H9 (cell line): ENCODE data around the gene TCERG1L. TPM values are rescaled to one million over a fixed set of nuclear protein-coding genes. Genes with fewer than 3 reads are reported as not detected.

Experiments used
- DNase-seq: peaks from one replicate; pipeline ENCODE4 v3.0.0-alpha.2; 2017
- H2AFZ ChIP-seq: one replicate; pipeline ENCODE4 v1.6.1; 2013; ENCODE audit warnings: mild to moderate bottlenecking, low read length, control low read depth, moderate library complexity
- H2AK5ac ChIP-seq: 2 replicates; pipeline ENCODE4 v1.6.1; 2013; ENCODE audit warnings: low read length, control low read depth, mixed read lengths; ENCODE audit not compliant: insufficient read length
- H2BK120ac ChIP-seq: one replicate; pipeline ENCODE4 v1.6.1; 2013; ENCODE audit warnings: low read depth, mild to moderate bottlenecking, low read length, control low read depth, inconsistent platforms; ENCODE audit not compliant: poor library complexity, severe bottlenecking
- H2BK12ac ChIP-seq: 2 replicates; pipeline ENCODE4 v1.6.1; 2013; ENCODE audit warnings: low read length, control low read depth, mixed read lengths, low read depth; ENCODE audit not compliant: insufficient read length
- H2BK15ac ChIP-seq: 2 replicates; pipeline ENCODE4 v1.6.1; 2013; ENCODE audit warnings: low read depth, low read length, control low read depth
- H2BK20ac ChIP-seq: one replicate; pipeline ENCODE4 v1.6.1; 2013; ENCODE audit warnings: low read depth, mild to moderate bottlenecking, low read length, control low read depth, inconsistent platforms; ENCODE audit not compliant: poor library complexity, severe bottlenecking
- H2BK5ac ChIP-seq: 2 replicates; pipeline ENCODE4 v1.6.1; 2013; ENCODE audit warnings: low read length, control low read depth, mixed read lengths; ENCODE audit not compliant: insufficient read length
- H3K14ac ChIP-seq: 2 replicates; pipeline ENCODE4 v1.6.1; 2013; ENCODE audit warnings: low read length, control low read depth; ENCODE audit not compliant: insufficient read depth
- H3K18ac ChIP-seq: 2 replicates; pipeline ENCODE4 v1.6.1; 2013; ENCODE audit warnings: low read depth, mild to moderate bottlenecking, mixed read lengths, low read length, control low read depth; ENCODE audit not compliant: insufficient read length
- H3K23ac ChIP-seq: 2 replicates; pipeline ENCODE4 v1.6.1; 2013; ENCODE audit warnings: low read length, control low read depth, mixed read lengths, low read depth; ENCODE audit not compliant: insufficient read length
- H3K23me2 ChIP-seq: 2 replicates; pipeline ENCODE4 v1.6.1; 2013; ENCODE audit warnings: low read depth, mild to moderate bottlenecking, mixed read lengths, low read length, control low read depth; ENCODE audit not compliant: insufficient read length, poor library complexity, severe bottlenecking
- H3K27ac ChIP-seq: 2 replicates; pipeline ENCODE4 v1.5.1; 2013; ENCODE audit warnings: low read length, control low read depth, mixed read lengths, low read depth; ENCODE audit not compliant: insufficient read length
- H3K27me3 ChIP-seq: 2 replicates; pipeline ENCODE4 v1.6.1; 2013; ENCODE audit warnings: low read length, control low read depth, inconsistent platforms; ENCODE audit not compliant: insufficient read depth
- H3K4ac ChIP-seq: 2 replicates; pipeline ENCODE4 v1.6.1; 2013; ENCODE audit warnings: low read depth, mild to moderate bottlenecking, control low read depth, inconsistent platforms, low read length, moderate library complexity
- H3K4me1 ChIP-seq: 2 replicates; pipeline ENCODE4 v1.6.1; 2013; ENCODE audit warnings: low read length, control low read depth, inconsistent platforms; ENCODE audit not compliant: insufficient read depth
- H3K4me2 ChIP-seq: 2 replicates; pipeline ENCODE4 v1.6.1; 2013; ENCODE audit warnings: low read length, control low read depth, mixed read lengths; ENCODE audit not compliant: insufficient read length, insufficient read depth
- H3K56ac ChIP-seq: 2 replicates; pipeline ENCODE4 v1.6.1; 2013; ENCODE audit warnings: low read depth, mild to moderate bottlenecking, mixed read lengths, low read length, control low read depth; ENCODE audit not compliant: insufficient read length
- H3K79me1 ChIP-seq: 2 replicates; pipeline ENCODE4 v1.6.1; 2013; ENCODE audit warnings: low read depth, mild to moderate bottlenecking, moderate library complexity, low read length, control low read depth, inconsistent platforms; ENCODE audit not compliant: insufficient read depth, poor library complexity, severe bottlenecking
- H3K79me2 ChIP-seq: 2 replicates; pipeline ENCODE4 v1.6.1; 2013; ENCODE audit warnings: low read length, control low read depth, inconsistent platforms; ENCODE audit not compliant: insufficient read depth
- H3K9ac ChIP-seq: 2 replicates; pipeline ENCODE4 v1.6.1; 2013; ENCODE audit warnings: low read length, control low read depth, mixed read lengths; ENCODE audit not compliant: insufficient read length; ENCODE audit errors: extremely low read depth
- H3K9me3 ChIP-seq: one replicate; pipeline ENCODE4 v1.6.1; 2013; ENCODE audit warnings: low read depth, low read length, inconsistent platforms; ENCODE audit not compliant: control insufficient read depth
- H3T11ph ChIP-seq: one replicate; pipeline ENCODE4 v1.6.1; 2013; ENCODE audit warnings: mild to moderate bottlenecking, low read length, control low read depth, inconsistent platforms
- H4K20me1 ChIP-seq: one replicate; pipeline ENCODE4 v1.6.1; 2013; ENCODE audit not compliant: control insufficient read depth, insufficient read length, insufficient read depth
- H4K5ac ChIP-seq: 2 replicates; pipeline ENCODE4 v1.6.1; 2013; ENCODE audit warnings: low read depth, mild to moderate bottlenecking, mixed read lengths, low read length, control low read depth; ENCODE audit not compliant: insufficient read length
- H4K8ac ChIP-seq: replicated peaks from 2 replicates; pipeline ENCODE4 v1.6.1; 2013; ENCODE audit warnings: low read length, control low read depth, mixed read lengths, low read depth; ENCODE audit not compliant: insufficient read length
- H4K91ac ChIP-seq: 2 replicates; pipeline ENCODE4 v1.6.1; 2013; ENCODE audit warnings: low read depth, mild to moderate bottlenecking, moderate library complexity, mixed read lengths, low read length, control low read depth; ENCODE audit not compliant: insufficient read length
- H3K27ac Mint-ChIP-seq, 3 experiments: 2 replicates in 2 of 3; 3 replicates in 1 of 3; pipeline ENCODE4 v1.8.0; 2020 to 2021; ENCODE audit warnings: mixed read lengths in 3 of 3, mild to moderate bottlenecking in 1 of 3, moderate library complexity in 1 of 3
- H3K27me3 Mint-ChIP-seq: 2 replicates; pipeline ENCODE4 v1.8.0; 2021; ENCODE audit warnings: low read depth, mild to moderate bottlenecking, moderate library complexity, mixed read lengths
- H3K36me3 Mint-ChIP-seq, 3 experiments: 2 replicates in 2 of 3; 3 replicates in 1 of 3; pipeline ENCODE4 v1.8.0; 2020 to 2021; ENCODE audit warnings: low read depth in 3 of 3, mixed read lengths in 3 of 3; ENCODE audit not compliant: insufficient read depth in 1 of 3
- H3K4me1 Mint-ChIP-seq, 2 experiments: 2 replicates each; pipeline ENCODE4 v1.8.0; 2020; ENCODE audit warnings: mixed read lengths in 2 of 2
- H3K4me3 Mint-ChIP-seq, 2 experiments: 2 replicates in 1 of 2; 3 replicates in 1 of 2; pipeline ENCODE4 v1.8.0; 2020 to 2021; ENCODE audit warnings: mild to moderate bottlenecking in 2 of 2, mixed read lengths in 2 of 2, moderate library complexity in 1 of 2
- H3K9me3 Mint-ChIP-seq, 2 experiments: 2 replicates in 1 of 2; 3 replicates in 1 of 2; pipeline ENCODE4 v1.8.0; 2020; ENCODE audit warnings: mild to moderate bottlenecking in 2 of 2, mixed read lengths in 2 of 2, moderate library complexity in 1 of 2
- CTCF ChIP-seq: fragments of 200-600 bp; sonication (generic); conservative IDR thresholded peaks from 3 replicates; pipeline ENCODE4 v1.8.0; 2021; ENCODE audit warnings: antibody characterized with exemption, mild to moderate bottlenecking
- WGBS: extraction: QIAGEN DNeasy Blood & Tissue Kit; methylation state at CpG from one replicate; pipeline ENCODE4 v1.1.7; 2013; ENCODE audit warnings: missing lambda C conversion rate, low lambda C conversion rate, mixed read lengths; ENCODE audit not compliant: insufficient read length; ENCODE audit errors: extremely low coverage; 5-methylcytosine and 5-hydroxymethylcytosine counted together
- total RNA-seq: library from RNA; stranded (reverse); gene quantifications from 2 replicates; pipeline ENCODE4 v1.2.1, GENCODE V29; 2021

TCERG1L gene
- total RNA-seq, 1 experiment from 2014 or later = 3.3 TPM

DNA sequence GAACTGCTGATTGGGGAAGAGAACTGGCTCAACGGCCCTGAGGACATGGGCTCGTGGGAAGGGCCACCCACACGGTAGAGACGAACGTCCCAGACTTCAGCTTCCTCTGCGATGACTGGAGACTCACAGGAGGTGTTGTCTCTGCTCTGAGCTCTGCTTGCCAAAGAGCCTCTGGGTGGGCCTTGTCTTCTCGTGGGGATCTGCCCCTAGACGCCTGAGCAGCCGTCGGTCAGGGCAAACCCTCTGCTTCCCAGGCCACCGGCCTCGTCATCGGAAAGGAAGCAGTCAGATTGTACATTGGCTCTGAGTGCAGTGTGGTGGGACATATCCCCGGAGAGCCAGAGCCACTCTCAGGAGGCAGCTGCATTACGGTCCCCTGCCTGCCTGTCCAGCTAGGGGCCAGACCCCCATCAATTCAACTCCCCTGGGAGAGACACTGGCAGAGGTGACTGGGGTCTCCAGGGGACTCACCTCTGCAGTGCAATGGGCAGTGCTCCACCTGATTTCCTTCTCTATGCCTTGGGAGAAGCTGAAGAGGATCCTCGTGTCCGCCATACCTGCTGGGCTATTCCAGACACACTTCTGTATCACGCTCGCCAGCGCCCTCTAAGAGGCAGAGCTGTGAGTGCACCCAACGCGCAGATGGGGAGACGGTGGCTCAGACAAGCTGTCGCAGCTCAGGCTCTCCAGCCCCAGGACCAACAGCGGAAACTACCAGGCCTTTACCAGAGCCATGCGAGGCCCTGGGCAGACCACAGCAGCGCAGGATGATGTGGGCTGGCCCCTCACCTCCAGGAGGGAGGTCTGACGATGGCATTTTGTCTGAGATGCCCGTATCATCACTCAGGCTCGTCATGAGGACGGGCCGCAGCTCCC, 227.4 kb downstream of the TCERG1L start:
- peak; percentile 90 for DNase-seq
- Histone ChIP-seq H3K79me2 (no peaks in the 10 kb centered on the region), H3K23me2 (no peaks in the 10 kb centered on the region), H2BK20ac (no peak overlapping the region), H3K14ac (no peak overlapping the region), H3T11ph (no peak overlapping the region), H2BK120ac (no peak overlapping the region), H2AFZ (no peak overlapping the region), H4K91ac (no peak overlapping the region), H2BK15ac (no peak overlapping the region), H2BK12ac (no peak overlapping the region), H4K8ac (no peak overlapping the region), H3K79me1 (no peaks in the 10 kb centered on the region), H3K4ac (no peak overlapping the region), H2BK5ac (no peak overlapping the region), H3K23ac (no peak overlapping the region), H3K9me3 (no peaks in the 10 kb centered on the region), H4K20me1 (no peaks in the 10 kb centered on the region), H3K27me3 (no peaks in the 10 kb centered on the region; the same call in 1 of the 2 replicates), H3K9ac (no peak overlapping the region), H3K27ac (no peak overlapping the region), H3K56ac (no peak overlapping the region), H3K4me1 (no peaks in the 10 kb centered on the region), H2AK5ac (no peak overlapping the region), H3K18ac (no peak overlapping the region), H4K5ac (no peak overlapping the region), H3K4me2 (no peak overlapping the region)
- H3K9me3 Mint-ChIP-seq = peaks cover 2% of the 10 kb centered on the region in 2 experiments; a peak in 1 of 5 replicates
- no CpG with 5 or more reads among the region's 32 CpGs for WGBS
- H3K4me3 Mint-ChIP-seq = no peak overlapping the region
- peaks cover 2% of the 10 kb centered on the region; the same call in 1 of the 2 replicates for H3K27me3 Mint-ChIP-seq
- H3K27ac Mint-ChIP-seq = peak overlapping the region in 1 of 3 experiments; percentile 44; a peak in 1 of 7 replicates
- TF ChIP-seq CTCF = peak; percentile 77
- peaks cover 9% of the 10 kb centered on the region in 2 experiments for H3K4me1 Mint-ChIP-seq
- peaks cover 0 to 2% (median 0%) of the 10 kb centered on the region in 3 experiments; a peak in 2 of 7 replicates for H3K36me3 Mint-ChIP-seq
